Stimulated activated CD8-positive, alpha-beta memory T cell treated with anti-CD3 and anti-CD28 coated beads, Interleukin-12 subunit alpha, Interleukin-12 subunit beta, amount 100 ng/mL, for 24 hours (primary cell): ENCODE data around the gene ZNF768.
A peak's percentile ranks its signal among the peaks of the same experiment; 100 is the strongest.
"Not testable (repeated sequence)": the region's sequence is repeated elsewhere in the genome, so short reads cannot be mapped to it uniquely, and the experiment has no call there.

Experiments used
- DNase-seq: peaks from one replicate; pipeline ENCODE4 v3.0.0-alpha.2; 2020; ENCODE audit errors: extremely low read depth

ZNF768 gene

DNA sequence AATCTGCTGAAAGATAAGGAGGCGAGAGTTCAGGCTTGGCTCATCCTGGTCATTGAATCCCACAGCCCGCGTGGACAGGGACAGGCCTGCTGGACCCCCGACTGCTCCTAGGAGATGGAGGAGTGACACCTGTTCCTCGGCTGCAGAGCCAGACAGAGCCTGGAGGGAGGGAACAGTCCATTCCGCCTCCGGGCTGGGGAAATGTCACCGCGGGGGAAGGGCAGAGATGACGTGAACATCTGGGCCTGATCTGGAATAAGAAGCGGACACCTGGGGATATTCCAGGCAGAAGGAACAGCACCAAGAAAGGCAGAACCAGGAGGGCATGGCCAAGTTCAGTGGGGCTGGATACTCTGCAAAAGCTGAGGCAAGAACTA lies 6.8 kb upstream of the ZNF768 start:
- no peak for DNase-seq

DNA sequence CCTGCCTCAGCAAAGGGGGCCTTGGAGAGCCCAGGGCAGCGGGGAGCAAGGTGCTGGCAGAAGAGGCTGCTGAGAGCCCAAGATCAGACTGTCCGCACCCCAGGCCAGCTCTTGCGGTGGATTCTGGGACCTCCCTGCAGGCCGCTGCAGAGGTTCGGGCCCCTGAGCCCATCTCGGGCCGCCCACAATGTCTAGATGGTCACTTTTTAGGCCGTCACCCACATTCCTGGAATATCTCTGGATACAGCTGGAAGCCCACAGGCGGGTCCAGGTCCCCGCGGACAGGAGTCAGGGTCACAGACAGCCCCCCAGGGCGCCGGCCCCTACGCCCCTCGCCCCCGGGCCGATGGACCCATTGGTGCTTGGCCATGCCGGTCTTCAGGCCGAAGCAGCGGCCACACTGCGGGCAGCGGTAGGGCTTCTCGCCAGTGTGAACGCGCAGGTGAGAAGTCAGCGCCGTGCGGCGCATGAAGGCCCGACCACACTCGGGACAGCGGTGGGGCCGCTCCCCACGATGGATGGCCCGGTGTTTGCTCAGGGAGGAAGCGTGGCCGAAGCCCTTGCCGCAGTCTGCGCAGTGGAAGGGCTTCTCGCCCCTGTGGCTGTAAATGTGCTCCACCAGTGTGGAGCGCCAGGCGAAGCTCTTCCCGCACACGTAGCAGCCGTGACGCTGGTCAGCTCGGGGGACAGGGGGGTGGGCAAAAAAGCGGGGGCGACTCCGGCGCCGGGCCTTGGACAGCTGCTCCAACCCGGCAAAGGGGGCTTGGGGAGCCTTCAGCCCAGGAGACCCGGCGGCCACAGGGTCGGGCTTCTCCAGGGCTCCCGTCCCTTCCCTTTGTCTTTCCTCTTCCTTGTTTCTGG lies 6.1 kb upstream of the ZNF768 start:
- DNase-seq: no peak

DNA sequence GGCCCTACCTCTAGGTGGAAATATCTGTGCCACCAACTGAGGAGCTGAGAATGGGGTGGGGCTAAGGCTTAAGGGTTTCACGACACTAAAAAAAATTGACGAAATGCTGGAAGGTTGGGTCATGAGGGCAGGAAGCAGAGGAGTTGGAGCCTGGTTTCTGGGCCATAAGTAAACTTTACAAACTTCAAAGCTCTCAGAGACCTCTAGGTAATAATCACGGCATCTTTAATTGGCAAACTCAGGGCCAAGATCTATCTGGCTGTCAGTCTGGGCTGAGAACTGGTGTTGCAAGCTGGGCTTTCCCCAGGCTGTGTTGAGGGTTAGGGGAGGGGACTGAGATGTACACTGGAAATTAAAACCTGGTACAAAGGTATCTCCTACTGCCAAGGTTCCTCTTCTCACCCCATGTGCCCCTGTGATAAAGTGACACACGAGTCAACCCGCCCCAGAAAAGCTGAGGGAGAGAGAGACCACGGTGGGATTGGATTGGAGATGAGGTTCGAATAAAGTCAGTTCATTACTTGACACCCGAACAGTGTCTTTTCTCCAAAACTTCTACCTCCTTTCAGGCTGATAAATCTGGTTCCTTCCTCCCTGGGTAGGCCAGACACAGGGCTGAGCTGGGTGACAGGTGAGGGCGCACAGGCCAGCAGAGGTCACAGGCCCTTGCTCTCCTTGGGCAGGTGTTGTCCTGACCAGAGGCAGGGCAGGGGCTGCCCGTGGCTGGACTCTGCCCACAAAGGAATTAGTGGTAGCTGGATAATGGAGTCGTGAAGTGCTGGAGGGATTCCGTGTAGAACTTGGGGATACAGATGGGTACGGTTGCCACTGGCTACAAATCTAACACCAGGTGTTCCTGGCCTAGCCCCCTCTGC lies 4.0 kb upstream of the ZNF768 start:
- DNase-seq: no peak

GRCh38 chr16:30528799-30529457 lies 2.6 kb upstream of the ZNF768 start:
- DNase-seq: no peak

GRCh38 chr16:30527635-30528178 lies 1.3 kb upstream of the ZNF768 start:
- no peak for DNase-seq

GRCh38 chr16:30526823-30527634 lies 663 bp upstream of the ZNF768 start:
- DNase-seq: peak; percentile 89

DNA sequence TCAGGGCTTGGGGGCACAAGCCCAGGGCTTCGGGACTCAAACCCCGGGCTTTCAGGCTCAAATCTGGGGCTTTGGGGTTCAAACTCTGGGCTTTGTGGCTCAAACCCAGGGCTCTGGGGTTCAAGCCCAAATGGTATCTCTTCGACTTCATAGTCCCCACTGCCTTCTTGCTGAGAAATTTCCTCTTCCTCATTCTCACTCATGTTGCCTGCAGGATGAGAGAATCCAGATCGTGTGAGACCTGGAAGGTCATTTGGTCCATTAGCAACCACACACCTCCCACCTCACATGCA lies 576 bp downstream of the ZNF768 start:
- no peak for DNase-seq

GRCh38 chr16:30524575-30525568 lies 1.5 kb downstream of the ZNF768 start:
- DNase-seq: no peak

GRCh38 chr16:30523768-30524574 lies 2.4 kb downstream of the ZNF768 start:
- DNase-seq: no peak

- not testable (repeated sequence) for DNase-seq
Measured at GRCh38 chr16:30522702-30523463, 3.5 kb downstream of the ZNF768 start.

DNA sequence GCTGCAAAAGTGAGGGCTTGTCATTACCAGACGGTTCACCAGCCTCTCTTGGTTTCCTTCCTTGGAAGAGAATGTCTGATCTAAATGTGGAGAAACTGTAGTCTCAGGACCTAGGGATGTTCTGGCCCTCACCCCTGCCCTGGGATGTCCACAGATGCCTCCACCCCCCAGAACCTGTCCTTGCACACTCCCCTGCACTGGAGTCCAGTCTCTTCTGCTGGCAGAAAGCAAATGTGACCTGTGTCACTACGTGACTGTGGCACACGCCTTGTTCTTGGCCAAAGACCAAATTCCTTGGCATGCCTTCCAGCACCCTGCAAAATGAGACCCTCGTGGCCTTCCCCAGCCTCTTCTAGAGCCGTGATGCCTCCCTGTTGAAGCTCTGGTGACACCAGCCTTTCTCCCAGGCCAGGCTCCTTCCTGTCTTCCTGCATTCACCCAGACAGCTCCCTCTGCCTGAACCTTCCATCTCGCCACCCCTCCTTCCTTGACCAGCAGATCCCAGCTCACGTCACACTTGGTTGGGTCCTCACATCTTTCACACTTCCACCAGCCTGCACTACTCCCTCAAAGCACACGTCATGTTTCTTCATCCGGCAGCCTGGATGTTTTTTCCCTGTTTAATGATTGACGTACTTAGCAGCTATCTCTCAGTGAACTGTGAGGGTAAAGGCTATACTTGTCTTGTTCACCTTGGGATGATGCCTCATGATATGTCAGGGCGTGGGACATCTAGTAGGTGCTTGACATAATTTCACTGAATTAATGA lies 4.3 kb downstream of the ZNF768 start:
- no peak for DNase-seq

- no peak for DNase-seq
Measured at GRCh38 chr16:30521476-30521872, 4.9 kb downstream of the ZNF768 start.

- DNase-seq: no peak
Measured at GRCh38 chr16:30519120-30520049, 7.0 kb downstream of the ZNF768 start.

GRCh38 chr16:30518552-30518951 lies 7.8 kb downstream of the ZNF768 start:
- DNase-seq: no peak

GRCh38 chr16:30515275-30515674 lies 11.1 kb downstream of the ZNF768 start:
- no peak for DNase-seq

DNA sequence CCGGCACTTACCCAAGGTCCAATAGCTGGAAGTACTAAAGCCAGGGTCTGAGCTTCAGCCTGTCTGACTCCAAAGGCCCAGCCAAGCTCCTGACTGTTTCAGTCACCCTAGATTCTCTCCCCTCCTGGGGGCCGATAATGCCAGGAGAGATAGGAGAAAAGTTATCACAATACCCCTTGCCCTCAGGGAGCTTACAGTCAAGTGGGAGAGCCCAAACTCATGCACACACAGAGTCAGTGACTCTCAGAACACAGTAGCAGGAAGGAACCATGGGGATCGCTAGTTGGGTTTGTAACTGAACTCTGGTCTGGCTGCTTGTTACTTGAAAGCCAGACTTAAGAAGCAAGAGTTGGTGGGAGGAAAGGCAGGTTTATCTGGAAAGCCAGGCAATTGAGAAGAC lies 14.9 kb downstream of the ZNF768 start:
- DNase-seq: no peak
